ENCODE measurements around the gene CHD9NB. TPM values are rescaled to one million over a fixed set of nuclear protein-coding genes. Genes with fewer than 3 reads are reported as not detected.
A peak's percentile ranks its signal among the peaks of the same experiment; 100 is the strongest.

CHD9NB gene
- polyA plus RNA-seq, 2 donors: 3.4 to 9.4 TPM

DNA sequence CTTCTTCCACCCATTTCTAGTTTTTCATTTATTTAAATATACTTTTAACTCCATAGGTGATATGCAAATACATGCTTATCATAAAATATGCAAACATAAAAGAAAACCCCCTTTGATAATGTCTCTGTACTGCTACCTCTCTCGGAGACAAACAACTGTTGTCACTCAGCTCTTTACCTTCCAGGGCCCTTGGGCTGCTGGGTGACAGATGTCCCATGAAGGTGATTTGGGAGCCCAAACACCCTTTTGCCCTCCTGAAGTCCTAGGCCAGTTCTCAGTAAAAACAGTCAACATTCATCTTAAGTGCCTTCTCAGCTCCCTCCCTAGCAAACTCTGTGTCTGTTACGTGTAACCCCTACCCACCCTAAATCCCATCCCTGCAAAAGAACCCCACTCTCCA lies 39.6 kb upstream of the CHD9NB start:
- Histone ChIP-seq H3K36me3 (ENCODE audit: control insufficient read depth in 2 of 2, insufficient read depth in 2 of 2, low read length in 1 of 2) (no peaks in the 10 kb centered on the region), H3K4me1 (ENCODE audit: control insufficient read depth in 2 of 2, insufficient read depth in 2 of 2, low read length in 1 of 2) (peaks cover 4 to 33% of the 10 kb centered on the region in 2 donors), H3K27ac (ENCODE audit: low read depth in 2 of 2, low read length in 1 of 2) (peak overlapping the region in 1 of 2 donors; percentile 40), H3K4me3 (ENCODE audit: low read depth in 1 of 2, low read length in 2 of 2) (no peak overlapping the region), H3K9me3 (ENCODE audit: control insufficient read depth in 2 of 2, insufficient read depth in 1 of 2, low read depth in 1 of 2, low read length in 1 of 2) (no peaks in the 10 kb centered on the region), H3K27me3 (ENCODE audit: control insufficient read depth in 1 of 2, insufficient read depth in 2 of 2, low read length in 2 of 2) (no peaks in the 10 kb centered on the region)
- 80 to 94% methylated on average over 2 of the region's 2 CpGs for WGBS, 2 donors

DNA sequence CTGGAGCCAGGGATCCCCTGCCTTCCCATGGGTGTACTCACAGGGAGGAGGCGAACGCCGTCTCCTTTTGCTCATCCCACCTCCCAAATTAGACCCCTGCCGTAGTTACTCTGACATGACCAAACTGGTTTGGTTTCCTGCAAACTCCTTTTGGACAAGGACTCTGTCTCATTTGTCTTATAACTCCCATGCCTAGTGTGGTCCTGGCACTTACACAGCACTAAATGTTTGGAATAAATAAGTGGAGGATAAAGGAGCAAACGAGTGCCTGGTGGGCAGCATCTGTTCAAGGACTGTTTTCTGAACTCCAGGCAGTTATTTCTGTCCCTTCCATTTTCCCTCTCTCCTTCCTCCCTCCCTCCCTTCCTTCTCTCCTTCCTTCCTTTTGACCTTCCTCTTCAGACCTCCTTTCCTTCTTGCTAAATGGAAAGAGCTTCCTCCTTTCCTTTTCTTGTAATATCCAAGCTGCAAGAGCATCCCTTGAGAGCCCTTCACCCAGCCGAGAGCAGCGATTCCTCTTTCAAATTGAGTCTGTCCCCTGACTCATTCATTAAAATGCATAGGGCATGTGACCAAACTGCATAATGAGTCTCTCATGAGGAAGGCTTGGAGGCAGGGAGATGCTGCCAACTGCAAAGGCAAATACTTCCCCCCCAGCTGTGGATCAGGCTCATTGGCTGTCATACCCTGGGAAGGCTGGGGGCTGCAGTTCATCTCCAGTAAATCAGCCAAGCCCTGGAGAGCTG lies 38.9 kb upstream of the CHD9NB start:
- Histone ChIP-seq H3K4me1 (ENCODE audit: control insufficient read depth in 2 of 2, insufficient read depth in 2 of 2, low read length in 1 of 2) (peaks cover 4 to 33% of the 10 kb centered on the region in 2 donors), H3K27ac (ENCODE audit: low read depth in 2 of 2, low read length in 1 of 2) (peak overlapping the region; percentile 67 to 91), H3K36me3 (ENCODE audit: control insufficient read depth in 2 of 2, insufficient read depth in 2 of 2, low read length in 1 of 2) (no peaks in the 10 kb centered on the region), H3K4me3 (ENCODE audit: low read depth in 1 of 2, low read length in 2 of 2) (no peak overlapping the region), H3K9me3 (ENCODE audit: control insufficient read depth in 2 of 2, insufficient read depth in 1 of 2, low read depth in 1 of 2, low read length in 1 of 2) (no peaks in the 10 kb centered on the region), H3K27me3 (ENCODE audit: control insufficient read depth in 1 of 2, insufficient read depth in 2 of 2, low read length in 2 of 2) (no peaks in the 10 kb centered on the region)
- 20 to 41% methylated on average over 7 of the region's 7 CpGs for WGBS, 2 donors

DNA sequence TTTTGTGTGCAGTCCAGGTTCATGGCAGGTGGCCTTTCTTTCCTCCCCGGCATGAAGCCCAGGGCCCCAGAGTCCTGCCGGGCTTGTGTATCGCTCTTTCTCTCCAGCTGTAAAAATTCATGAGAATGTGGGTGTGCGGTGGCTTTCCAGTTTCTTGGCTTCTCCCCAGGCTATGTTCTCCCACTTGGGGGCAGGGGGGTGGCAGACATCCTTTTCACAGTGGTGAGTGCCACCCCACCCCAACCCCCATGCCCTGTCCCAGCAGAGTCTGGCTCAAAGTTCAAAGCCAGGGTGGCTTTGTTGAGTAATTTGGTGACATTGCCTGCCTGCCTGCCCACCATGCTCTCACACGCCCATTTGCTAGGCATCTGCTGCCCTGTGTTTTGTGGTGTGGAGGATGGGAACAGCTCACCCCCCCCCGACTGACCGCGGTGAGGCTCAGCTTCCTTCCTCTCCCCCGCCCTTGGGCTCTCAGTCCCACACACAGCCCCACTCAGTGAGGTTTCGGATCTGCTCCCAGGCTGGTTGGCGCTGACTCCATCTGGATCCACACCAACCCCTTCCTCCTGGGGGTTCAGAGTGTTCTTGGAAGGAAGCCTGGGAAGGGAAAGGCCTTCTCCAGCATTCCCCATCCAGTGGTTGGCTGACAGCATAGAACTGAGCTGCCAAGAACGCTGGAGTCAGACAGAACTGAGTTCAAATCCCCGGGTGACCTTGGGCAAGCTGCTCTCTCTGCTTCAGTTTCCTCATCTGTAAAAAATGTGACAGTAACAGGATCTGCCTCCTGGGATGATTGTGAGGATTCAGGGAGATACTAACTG lies 38.1 kb upstream of the CHD9NB start:
- peaks cover 9 to 37% of the 10 kb centered on the region in 2 donors for H3K4me1 ChIP-seq (ENCODE audit: control insufficient read depth in 2 of 2, insufficient read depth in 2 of 2, low read length in 1 of 2)
- H3K9me3 ChIP-seq (ENCODE audit: control insufficient read depth in 2 of 2, insufficient read depth in 1 of 2, low read depth in 1 of 2, low read length in 1 of 2): no peaks in the 10 kb centered on the region
- no peaks in the 10 kb centered on the region for H3K27me3 ChIP-seq (ENCODE audit: control insufficient read depth in 1 of 2, insufficient read depth in 2 of 2, low read length in 2 of 2)
- peak overlapping the region; percentile 67 to 91 for H3K27ac ChIP-seq (ENCODE audit: low read depth in 2 of 2, low read length in 1 of 2)
- H3K36me3 ChIP-seq (ENCODE audit: control insufficient read depth in 2 of 2, insufficient read depth in 2 of 2, low read length in 1 of 2): no peaks in the 10 kb centered on the region
- H3K4me3 ChIP-seq (ENCODE audit: low read depth in 1 of 2, low read length in 2 of 2): no peak overlapping the region
- 7 to 27% methylated on average over 13 of the region's 13 CpGs for WGBS, 2 donors

DNA sequence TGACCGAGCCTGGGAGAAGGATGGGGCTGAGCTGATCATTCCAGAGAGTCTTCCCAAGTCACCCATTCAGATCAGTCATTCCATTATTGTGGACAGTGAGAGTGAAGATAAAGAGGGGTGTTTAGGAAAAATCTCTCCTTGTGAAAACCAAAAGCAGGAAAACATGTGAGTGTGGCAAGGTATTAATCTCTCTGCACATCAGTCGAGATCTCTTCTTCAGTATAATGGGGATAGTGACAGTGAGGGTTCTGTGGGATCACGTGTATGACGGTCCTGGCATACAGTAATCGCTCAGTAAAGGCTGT lies 37.5 kb upstream of the CHD9NB start:
- peak overlapping the region; percentile 67 to 91 for H3K27ac ChIP-seq (ENCODE audit: low read depth in 2 of 2, low read length in 1 of 2)
- H3K4me3 ChIP-seq (ENCODE audit: low read depth in 1 of 2, low read length in 2 of 2): no peak overlapping the region
- H3K4me1 ChIP-seq (ENCODE audit: control insufficient read depth in 2 of 2, insufficient read depth in 2 of 2, low read length in 1 of 2): peaks cover 9 to 38% of the 10 kb centered on the region in 2 donors
- 10 to 30% methylated on average over 5 of the region's 5 CpGs for WGBS, 2 donors
- no peaks in the 10 kb centered on the region for H3K9me3 ChIP-seq (ENCODE audit: control insufficient read depth in 2 of 2, insufficient read depth in 1 of 2, low read depth in 1 of 2, low read length in 1 of 2)
- no peaks in the 10 kb centered on the region for H3K36me3 ChIP-seq (ENCODE audit: control insufficient read depth in 2 of 2, insufficient read depth in 2 of 2, low read length in 1 of 2)
- H3K27me3 ChIP-seq (ENCODE audit: control insufficient read depth in 1 of 2, insufficient read depth in 2 of 2, low read length in 2 of 2): no peaks in the 10 kb centered on the region

DNA sequence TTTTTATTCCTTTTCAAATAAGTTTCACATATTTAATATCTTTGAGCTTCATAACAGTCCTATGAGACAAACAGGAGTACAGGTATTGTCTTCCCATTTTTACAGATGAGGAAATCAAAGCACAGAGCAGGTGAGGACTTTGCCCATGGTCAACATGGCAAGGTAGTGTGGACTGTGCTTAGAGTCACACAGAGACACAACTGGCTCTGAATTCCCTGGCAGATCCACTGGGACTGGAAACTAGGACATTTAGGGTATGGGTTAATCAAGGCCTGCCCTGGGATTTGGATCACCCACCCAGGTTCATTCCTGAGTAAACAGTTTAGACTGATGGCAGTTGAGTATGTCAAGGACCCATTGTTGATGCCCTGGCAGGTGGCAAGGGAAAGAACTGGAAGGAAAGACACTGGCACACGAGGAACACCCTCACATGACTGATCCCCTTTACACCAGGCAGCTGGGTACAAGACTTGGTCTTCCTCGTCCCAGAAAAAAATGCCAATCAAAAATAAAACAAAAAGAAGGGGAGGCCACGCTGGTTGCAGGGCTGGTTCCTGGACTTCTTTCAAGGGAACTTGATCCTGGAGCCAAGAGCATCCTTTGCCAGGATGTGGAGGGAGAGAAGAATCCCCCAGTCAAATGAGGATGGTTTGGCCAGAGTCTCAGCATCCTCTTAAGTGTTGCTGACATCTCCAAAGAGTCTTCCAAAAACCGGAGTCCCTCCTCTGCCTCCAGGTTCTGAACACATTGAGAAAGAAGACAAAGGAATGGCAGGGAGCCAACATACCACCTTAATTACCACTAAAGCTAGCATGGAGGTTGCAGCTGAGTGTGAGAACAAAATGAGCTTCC lies 37.0 kb upstream of the CHD9NB start:
- H3K36me3 ChIP-seq (ENCODE audit: control insufficient read depth in 2 of 2, insufficient read depth in 2 of 2, low read length in 1 of 2): no peaks in the 10 kb centered on the region
- H3K4me1 ChIP-seq (ENCODE audit: control insufficient read depth in 2 of 2, insufficient read depth in 2 of 2, low read length in 1 of 2): peaks cover 9 to 42% of the 10 kb centered on the region in 2 donors
- no peaks in the 10 kb centered on the region for H3K9me3 ChIP-seq (ENCODE audit: control insufficient read depth in 2 of 2, insufficient read depth in 1 of 2, low read depth in 1 of 2, low read length in 1 of 2)
- peak overlapping the region; percentile 59 to 67 for H3K27ac ChIP-seq (ENCODE audit: low read depth in 2 of 2, low read length in 1 of 2)
- WGBS, 2 donors: 21 to 45% methylated on average over 4 of the region's 4 CpGs
- H3K27me3 ChIP-seq (ENCODE audit: control insufficient read depth in 1 of 2, insufficient read depth in 2 of 2, low read length in 2 of 2): no peaks in the 10 kb centered on the region
- no peak overlapping the region for H3K4me3 ChIP-seq (ENCODE audit: low read depth in 1 of 2, low read length in 2 of 2)

DNA sequence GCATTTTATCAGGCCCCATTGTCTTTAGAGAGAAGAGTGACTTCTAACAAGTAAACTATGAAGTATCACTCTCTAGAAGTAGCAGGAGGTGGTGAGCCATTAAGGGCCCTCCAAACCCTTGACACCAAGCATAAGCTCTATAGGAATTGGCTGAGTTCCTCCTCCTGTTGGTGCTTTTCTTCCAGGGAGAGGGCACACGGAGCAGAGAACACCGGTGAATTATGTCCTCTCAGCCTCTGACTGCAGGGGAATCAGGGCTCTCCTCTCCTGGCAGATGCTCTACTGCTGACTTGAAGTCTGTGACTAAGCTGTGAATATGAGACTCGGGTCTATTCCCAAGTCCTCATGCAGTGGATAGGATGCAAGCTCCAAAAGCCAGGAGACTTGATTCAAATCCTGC lies 34.4 kb upstream of the CHD9NB start:
- Histone ChIP-seq H3K27me3 (ENCODE audit: control insufficient read depth in 1 of 2, insufficient read depth in 2 of 2, low read length in 2 of 2) (no peaks in the 10 kb centered on the region), H3K9me3 (ENCODE audit: control insufficient read depth in 2 of 2, insufficient read depth in 1 of 2, low read depth in 1 of 2, low read length in 1 of 2) (no peaks in the 10 kb centered on the region), H3K27ac (ENCODE audit: low read depth in 2 of 2, low read length in 1 of 2) (peak overlapping the region; percentile 12 to 36), H3K36me3 (ENCODE audit: control insufficient read depth in 2 of 2, insufficient read depth in 2 of 2, low read length in 1 of 2) (no peaks in the 10 kb centered on the region), H3K4me1 (ENCODE audit: control insufficient read depth in 2 of 2, insufficient read depth in 2 of 2, low read length in 1 of 2) (peaks cover 5 to 32% of the 10 kb centered on the region in 2 donors), H3K4me3 (ENCODE audit: low read depth in 1 of 2, low read length in 2 of 2) (no peak overlapping the region)
- WGBS, 2 donors: 52 to 54% methylated on average over 3 of the region's 3 CpGs

DNA sequence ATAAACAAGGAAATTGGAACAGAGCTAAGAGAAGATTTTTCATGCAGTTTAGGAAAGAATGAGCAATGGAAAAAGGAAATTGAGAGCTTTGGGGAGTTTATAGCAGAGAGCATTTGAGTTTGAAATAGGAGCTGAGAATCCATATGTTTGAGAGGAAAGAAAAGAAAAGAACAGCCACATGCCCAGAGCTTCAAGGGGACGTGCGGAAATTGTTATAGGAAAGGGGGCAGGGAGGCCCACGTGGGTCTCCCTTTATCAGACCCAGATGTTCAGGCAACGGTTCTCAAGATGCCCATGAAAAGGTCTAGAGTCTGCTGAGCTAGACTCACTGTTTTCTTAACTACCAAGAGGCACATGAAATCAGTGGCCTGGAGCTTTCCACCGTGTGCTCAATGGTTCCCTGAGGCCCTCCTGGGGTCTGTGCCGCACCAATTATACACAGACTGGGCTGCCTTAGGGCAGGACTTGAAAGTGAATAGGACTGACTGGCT lies 33.3 kb upstream of the CHD9NB start:
- WGBS, 2 donors: 27 to 43% methylated on average over 6 of the region's 6 CpGs
- peaks cover 5 to 28% of the 10 kb centered on the region in 2 donors for H3K4me1 ChIP-seq (ENCODE audit: control insufficient read depth in 2 of 2, insufficient read depth in 2 of 2, low read length in 1 of 2)

DNA sequence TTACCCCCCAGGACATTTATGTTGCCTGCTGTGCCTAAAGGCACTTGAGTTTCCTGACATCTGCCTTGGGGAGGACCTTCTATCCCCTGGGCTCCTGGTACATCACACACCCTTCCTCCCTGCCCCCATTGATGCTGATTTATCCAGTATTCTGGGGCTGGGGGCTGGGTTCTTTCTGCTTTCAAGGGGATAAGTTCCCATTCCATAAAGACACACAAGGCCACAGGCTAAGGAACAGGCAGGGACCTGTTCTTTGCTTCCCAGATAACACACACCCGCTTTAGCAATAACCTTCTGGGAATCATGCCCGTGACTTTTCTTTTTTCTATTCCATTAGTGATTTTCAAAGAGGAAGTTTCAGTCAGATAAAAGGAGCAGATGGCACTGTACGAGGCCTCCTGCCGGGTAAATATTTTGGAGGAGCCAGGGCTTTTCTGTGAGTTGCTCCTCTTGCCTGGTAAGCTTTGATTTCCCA lies 32.7 kb upstream of the CHD9NB start:
- 28 to 29% methylated on average over 4 of the region's 4 CpGs for WGBS, 2 donors
- Histone ChIP-seq H3K9me3 (ENCODE audit: control insufficient read depth in 2 of 2, insufficient read depth in 1 of 2, low read depth in 1 of 2, low read length in 1 of 2) (no peaks in the 10 kb centered on the region), H3K4me1 (ENCODE audit: control insufficient read depth in 2 of 2, insufficient read depth in 2 of 2, low read length in 1 of 2) (peaks cover 5 to 22% of the 10 kb centered on the region in 2 donors), H3K4me3 (ENCODE audit: low read depth in 1 of 2, low read length in 2 of 2) (no peak overlapping the region), H3K36me3 (ENCODE audit: control insufficient read depth in 2 of 2, insufficient read depth in 2 of 2, low read length in 1 of 2) (no peaks in the 10 kb centered on the region), H3K27ac (ENCODE audit: low read depth in 2 of 2, low read length in 1 of 2) (peak overlapping the region; percentile 91 to 92), H3K27me3 (ENCODE audit: control insufficient read depth in 1 of 2, insufficient read depth in 2 of 2, low read length in 2 of 2) (no peaks in the 10 kb centered on the region)

More for the DNA sequence above, 33.3 kb upstream of the CHD9NB start:
- H3K36me3 ChIP-seq (ENCODE audit: control insufficient read depth in 2 of 2, insufficient read depth in 2 of 2, low read length in 1 of 2): no peaks in the 10 kb centered on the region
- H3K27ac ChIP-seq (ENCODE audit: low read depth in 2 of 2, low read length in 1 of 2): peak overlapping the region; percentile 91 to 92
- H3K9me3 ChIP-seq (ENCODE audit: control insufficient read depth in 2 of 2, insufficient read depth in 1 of 2, low read depth in 1 of 2, low read length in 1 of 2): no peaks in the 10 kb centered on the region
- H3K27me3 ChIP-seq (ENCODE audit: control insufficient read depth in 1 of 2, insufficient read depth in 2 of 2, low read length in 2 of 2): no peaks in the 10 kb centered on the region
- H3K4me3 ChIP-seq (ENCODE audit: low read depth in 1 of 2, low read length in 2 of 2): no peak overlapping the region

DNA sequence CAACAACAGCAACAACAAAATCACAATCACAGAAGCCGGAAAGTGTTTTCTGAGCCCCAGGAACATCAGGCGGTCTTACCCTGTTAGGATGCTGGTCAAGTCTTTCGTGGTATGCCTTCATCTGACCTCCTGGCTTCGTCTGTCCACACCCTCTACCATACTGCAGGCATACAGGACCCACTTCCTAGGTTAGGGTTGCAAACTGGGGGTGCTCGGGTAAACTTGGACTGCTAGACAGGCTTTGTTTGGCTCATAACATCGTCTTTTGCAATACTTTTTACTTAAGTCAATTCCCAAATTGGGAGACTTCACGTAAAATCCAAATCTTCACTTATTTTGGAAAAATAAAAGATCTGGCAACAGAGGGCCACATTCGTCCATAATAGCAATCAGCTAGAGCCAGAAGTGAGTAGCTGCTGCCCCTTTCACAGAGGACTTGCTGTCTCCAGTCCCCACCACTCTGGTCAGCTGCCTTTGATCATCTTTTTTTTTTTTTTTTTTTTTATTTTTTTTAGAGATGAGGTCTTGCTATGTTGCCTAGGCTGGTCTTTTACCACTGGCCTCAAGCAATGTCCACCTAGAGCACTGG lies 32.1 kb upstream of the CHD9NB start:
- Histone ChIP-seq H3K27ac (ENCODE audit: low read depth in 2 of 2, low read length in 1 of 2) (peak overlapping the region; percentile 91 to 92), H3K36me3 (ENCODE audit: control insufficient read depth in 2 of 2, insufficient read depth in 2 of 2, low read length in 1 of 2) (no peaks in the 10 kb centered on the region), H3K4me3 (ENCODE audit: low read depth in 1 of 2, low read length in 2 of 2) (no peak overlapping the region), H3K27me3 (ENCODE audit: control insufficient read depth in 1 of 2, insufficient read depth in 2 of 2, low read length in 2 of 2) (no peaks in the 10 kb centered on the region), H3K4me1 (ENCODE audit: control insufficient read depth in 2 of 2, insufficient read depth in 2 of 2, low read length in 1 of 2) (peaks cover 5 to 19% of the 10 kb centered on the region in 2 donors), H3K9me3 (ENCODE audit: control insufficient read depth in 2 of 2, insufficient read depth in 1 of 2, low read depth in 1 of 2, low read length in 1 of 2) (no peaks in the 10 kb centered on the region)
- WGBS, 2 donors: 74 to 80% methylated on average over 8 of the region's 8 CpGs

All from esophagus (tissue), 2 donors.